SK-N-SH treated with all-trans-retinoic acid at 6 μM for 48 hours (cell line): ENCODE measurements around the gene ZKSCAN4.

Source experiments
- ATAC-seq: fragments of 200-7000 bp; cut with Tn5 transposase; 3 replicates; pipeline ENCODE4 v1.9.1; 2020; ENCODE audit warnings: mild to moderate bottlenecking, moderate library complexity
- ARNTL ChIP-seq: fragments of 450-650 bp; formaldehyde crosslinking; IDR thresholded peaks from 2 replicates; pipeline ENCODE4 v1.5.0; 2020; ENCODE audit warnings: low read depth, mild to moderate bottlenecking, moderate library complexity, borderline replicate concordance
- CSDC2 ChIP-seq: fragments of 250-450 bp; sonication (Bioruptor Pico); IDR thresholded peaks from 2 replicates; pipeline ENCODE4 v1.5.0; 2020; ENCODE audit warnings: mild to moderate bottlenecking, moderate library complexity
- CSRNP3 ChIP-seq: fragments of 250-450 bp; sonication (Bioruptor Pico); IDR thresholded peaks from 2 replicates; pipeline ENCODE4 v1.5.1; 2021; ENCODE audit warnings: mild to moderate bottlenecking, moderate library complexity
- ESRRG ChIP-seq: fragments of 250-450 bp; sonication (Bioruptor Pico); IDR thresholded peaks from 2 replicates; pipeline ENCODE4 v1.6.1; 2021; ENCODE audit warnings: mild to moderate bottlenecking
- GLIS3 ChIP-seq: fragments of 250-450 bp; sonication (Bioruptor Pico); IDR thresholded peaks from 2 replicates; pipeline ENCODE4 v1.5.0; 2020; ENCODE audit warnings: mild to moderate bottlenecking, moderate library complexity
- ISL1 ChIP-seq: fragments of 250-450 bp; sonication (Bioruptor Pico); IDR thresholded peaks from 2 replicates; pipeline ENCODE4 v2.1.2; 2022; ENCODE audit warnings: mild to moderate bottlenecking, moderate library complexity
- OSR1 ChIP-seq: fragments of 250-450 bp; sonication (Bioruptor Pico); IDR thresholded peaks from 2 replicates; pipeline ENCODE4 v1.8.0; 2022; ENCODE audit warnings: moderate library complexity, mild to moderate bottlenecking, inconsistent platforms
- PPARA ChIP-seq: fragments of 250-450 bp; sonication (Bioruptor Pico); IDR thresholded peaks from 2 replicates; pipeline ENCODE4 v1.5.0; 2020; ENCODE audit warnings: mild to moderate bottlenecking, borderline replicate concordance
- RARB ChIP-seq: fragments of 250-450 bp; sonication (Bioruptor Pico); IDR thresholded peaks from 2 replicates; pipeline ENCODE4 v1.8.0; 2021; ENCODE audit warnings: mild to moderate bottlenecking, moderate library complexity
- SNAI2 ChIP-seq: fragments of 250-450 bp; sonication (Bioruptor Pico); IDR thresholded peaks from 2 replicates; pipeline ENCODE4 v1.5.0; 2020; ENCODE audit warnings: mild to moderate bottlenecking, moderate library complexity
- TCF4 ChIP-seq: fragments of 250-450 bp; sonication (Bioruptor Pico); IDR thresholded peaks from 2 replicates; pipeline ENCODE4 v1.8.0; 2021; ENCODE audit warnings: mild to moderate bottlenecking, moderate library complexity, borderline replicate concordance
- TOX ChIP-seq: fragments of 250-450 bp; sonication (Bioruptor Pico); IDR thresholded peaks from 2 replicates; pipeline ENCODE4 v1.8.0; 2021; ENCODE audit warnings: mild to moderate bottlenecking, moderate library complexity, borderline replicate concordance
- TSHZ2 ChIP-seq: fragments of 250-450 bp; sonication (Bioruptor Pico); IDR thresholded peaks from 2 replicates; pipeline ENCODE4 v1.5.0; 2020; ENCODE audit warnings: mild to moderate bottlenecking, moderate library complexity
- ZC3H10 ChIP-seq: fragments of 250-450 bp; sonication (Bioruptor Pico); IDR thresholded peaks from 2 replicates; pipeline ENCODE4 v1.5.1; 2021; ENCODE audit warnings: mild to moderate bottlenecking, moderate library complexity
- ZFP3 ChIP-seq: fragments of 250-450 bp; sonication (Bioruptor Pico); IDR thresholded peaks from 2 replicates; pipeline ENCODE4 v1.5.0; 2020; ENCODE audit warnings: mild to moderate bottlenecking, moderate library complexity
- ZNF565 ChIP-seq: fragments of 450-650 bp; formaldehyde crosslinking; conservative IDR thresholded peaks from 2 replicates; pipeline ENCODE4 v1.5.0; 2020; ENCODE audit warnings: low read depth, mild to moderate bottlenecking, moderate library complexity
- ZNF70 ChIP-seq: fragments of 450-650 bp; formaldehyde crosslinking; IDR thresholded peaks from 2 replicates; pipeline ENCODE4 v1.5.0; 2020; ENCODE audit warnings: mild to moderate bottlenecking, moderate library complexity
- ZNF8 ChIP-seq: fragments of 450-650 bp; formaldehyde crosslinking; IDR thresholded peaks from 2 replicates; pipeline ENCODE4 v1.5.0; 2020; ENCODE audit warnings: mild to moderate bottlenecking, moderate library complexity
- TF ChIP-seq, protein P1 (sequence below): fragments of 250-450 bp; sonication (Bioruptor Pico); IDR thresholded peaks from 2 replicates; pipeline ENCODE4 v1.8.0; 2021; ENCODE audit warnings: low read depth, mild to moderate bottlenecking, moderate library complexity, borderline replicate concordance
- TF ChIP-seq, protein P2 (sequence below): fragments of 250-450 bp; sonication (Bioruptor Pico); IDR thresholded peaks from 2 replicates; pipeline ENCODE4 v1.5.1; 2020; ENCODE audit warnings: low read depth, mild to moderate bottlenecking, moderate library complexity
- TF ChIP-seq, protein P3 (sequence below): fragments of 250-450 bp; sonication (Bioruptor Pico); IDR thresholded peaks from 2 replicates; pipeline ENCODE4 v1.8.0; 2020; ENCODE audit warnings: mild to moderate bottlenecking, moderate library complexity, borderline replicate concordance

Gene ZKSCAN4

DNA sequence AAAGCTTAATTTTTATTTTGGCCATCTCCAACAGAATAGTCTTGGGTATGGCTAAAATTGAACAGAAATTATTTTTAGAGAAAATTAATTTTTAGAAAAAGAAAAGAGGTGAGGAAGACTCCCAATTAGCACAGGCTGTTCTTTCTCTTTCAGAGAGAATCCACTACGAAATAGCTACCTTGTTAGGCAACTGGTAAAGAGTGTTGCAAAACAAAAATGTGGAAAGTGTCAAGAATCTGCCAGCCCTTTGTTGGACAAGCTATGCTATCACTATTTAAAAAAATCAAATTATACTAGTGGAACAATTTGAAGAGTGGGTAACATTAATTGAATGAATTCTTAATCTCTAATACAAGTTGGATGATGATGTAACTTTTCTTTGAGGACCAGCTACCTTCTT, 46.2 kb downstream of the ZKSCAN4 start:
- TF ChIP-seq, protein P1, sequence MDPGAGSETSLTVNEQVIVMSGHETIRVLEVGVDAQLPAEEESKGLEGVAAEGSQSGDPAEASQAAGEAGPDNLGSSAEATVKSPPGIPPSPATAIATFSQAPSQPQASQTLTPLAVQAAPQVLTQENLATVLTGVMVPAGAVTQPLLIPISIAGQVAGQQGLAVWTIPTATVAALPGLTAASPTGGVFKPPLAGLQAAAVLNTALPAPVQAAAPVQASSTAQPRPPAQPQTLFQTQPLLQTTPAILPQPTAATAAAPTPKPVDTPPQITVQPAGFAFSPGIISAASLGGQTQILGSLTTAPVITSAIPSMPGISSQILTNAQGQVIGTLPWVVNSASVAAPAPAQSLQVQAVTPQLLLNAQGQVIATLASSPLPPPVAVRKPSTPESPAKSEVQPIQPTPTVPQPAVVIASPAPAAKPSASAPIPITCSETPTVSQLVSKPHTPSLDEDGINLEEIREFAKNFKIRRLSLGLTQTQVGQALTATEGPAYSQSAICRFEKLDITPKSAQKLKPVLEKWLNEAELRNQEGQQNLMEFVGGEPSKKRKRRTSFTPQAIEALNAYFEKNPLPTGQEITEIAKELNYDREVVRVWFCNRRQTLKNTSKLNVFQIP (CRISPR knock-in tag) = no peak
- TF ChIP-seq ESRRG (no peak), CSRNP3 (CRISPR knock-in tag) (no peak), CSDC2 (CRISPR knock-in tag) (no peak), GLIS3 (CRISPR knock-in tag) (no peak), ARNTL (CRISPR knock-in tag) (no peak), PPARA (CRISPR knock-in tag) (no peak), ZC3H10 (CRISPR knock-in tag) (no peak), RARB (CRISPR knock-in tag) (no peak), TSHZ2 (CRISPR knock-in tag) (no peak), ZNF70 (no peak), ZNF565 (no peak), TOX (no peak), ISL1 (CRISPR knock-in tag) (no peak), ZFP3 (CRISPR knock-in tag) (no peak), TCF4 (no peak), ZNF8 (CRISPR knock-in tag) (no peak), OSR1 (CRISPR knock-in tag) (no peak)
- TF ChIP-seq, protein P2, sequence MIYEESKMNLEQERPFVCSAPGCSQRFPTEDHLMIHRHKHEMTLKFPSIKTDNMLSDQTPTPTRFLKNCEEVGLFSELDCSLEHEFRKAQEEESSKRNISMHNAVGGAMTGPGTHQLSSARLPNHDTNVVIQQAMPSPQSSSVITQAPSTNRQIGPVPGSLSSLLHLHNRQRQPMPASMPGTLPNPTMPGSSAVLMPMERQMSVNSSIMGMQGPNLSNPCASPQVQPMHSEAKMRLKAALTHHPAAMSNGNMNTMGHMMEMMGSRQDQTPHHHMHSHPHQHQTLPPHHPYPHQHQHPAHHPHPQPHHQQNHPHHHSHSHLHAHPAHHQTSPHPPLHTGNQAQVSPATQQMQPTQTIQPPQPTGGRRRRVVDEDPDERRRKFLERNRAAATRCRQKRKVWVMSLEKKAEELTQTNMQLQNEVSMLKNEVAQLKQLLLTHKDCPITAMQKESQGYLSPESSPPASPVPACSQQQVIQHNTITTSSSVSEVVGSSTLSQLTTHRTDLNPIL (CRISPR knock-in tag) = no peak
- TF ChIP-seq, all 23 proteins: peak for 0

DNA sequence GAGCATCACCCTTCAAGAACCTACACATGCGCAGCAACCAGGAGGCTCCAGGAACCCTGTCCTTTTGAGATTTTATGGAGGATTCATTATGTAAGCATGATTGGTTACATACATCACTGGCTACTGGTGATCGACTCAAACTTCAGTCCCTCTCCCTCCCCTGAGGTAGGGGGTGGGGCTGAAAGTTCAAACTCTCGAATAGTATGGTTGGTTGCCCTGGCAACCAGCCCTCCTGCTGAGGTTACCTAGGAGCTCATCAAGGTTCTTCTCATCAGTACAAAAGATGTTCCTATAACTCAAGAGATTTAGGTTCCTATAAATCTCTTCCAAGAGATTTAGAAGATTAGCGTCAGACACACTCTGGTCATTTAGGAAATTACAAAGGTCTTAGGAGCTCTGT, 48.9 kb downstream of the ZKSCAN4 start:
- no peak for ATAC-seq
- TF ChIP-seq SNAI2 (CRISPR knock-in tag) (no peak), ZC3H10 (CRISPR knock-in tag) (no peak), ZNF565 (no peak), TCF4 (no peak), RARB (CRISPR knock-in tag) (no peak), TOX (no peak), GLIS3 (CRISPR knock-in tag) (no peak)
- TF ChIP-seq, protein P3, sequence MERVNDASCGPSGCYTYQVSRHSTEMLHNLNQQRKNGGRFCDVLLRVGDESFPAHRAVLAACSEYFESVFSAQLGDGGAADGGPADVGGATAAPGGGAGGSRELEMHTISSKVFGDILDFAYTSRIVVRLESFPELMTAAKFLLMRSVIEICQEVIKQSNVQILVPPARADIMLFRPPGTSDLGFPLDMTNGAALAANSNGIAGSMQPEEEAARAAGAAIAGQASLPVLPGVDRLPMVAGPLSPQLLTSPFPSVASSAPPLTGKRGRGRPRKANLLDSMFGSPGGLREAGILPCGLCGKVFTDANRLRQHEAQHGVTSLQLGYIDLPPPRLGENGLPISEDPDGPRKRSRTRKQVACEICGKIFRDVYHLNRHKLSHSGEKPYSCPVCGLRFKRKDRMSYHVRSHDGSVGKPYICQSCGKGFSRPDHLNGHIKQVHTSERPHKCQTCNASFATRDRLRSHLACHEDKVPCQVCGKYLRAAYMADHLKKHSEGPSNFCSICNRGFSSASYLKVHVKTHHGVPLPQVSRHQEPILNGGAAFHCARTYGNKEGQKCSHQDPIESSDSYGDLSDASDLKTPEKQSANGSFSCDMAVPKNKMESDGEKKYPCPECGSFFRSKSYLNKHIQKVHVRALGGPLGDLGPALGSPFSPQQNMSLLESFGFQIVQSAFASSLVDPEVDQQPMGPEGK = no peak

More for the DNA sequence above, 46.2 kb downstream of the ZKSCAN4 start:
- ATAC-seq = no peak

GRCh38 chr6:28200020-28200419, 52.0 kb downstream of the ZKSCAN4 start:
- ATAC-seq = no peak
- TF ChIP-seq TOX (no peak), TSHZ2 (CRISPR knock-in tag) (no peak), CSDC2 (CRISPR knock-in tag) (no peak), ZC3H10 (CRISPR knock-in tag) (no peak), SNAI2 (CRISPR knock-in tag) (no peak), GLIS3 (CRISPR knock-in tag) (no peak), PPARA (CRISPR knock-in tag) (no peak), ZNF565 (no peak), RARB (CRISPR knock-in tag) (no peak), CSRNP3 (CRISPR knock-in tag) (no peak), TCF4 (no peak), ESRRG (no peak), OSR1 (CRISPR knock-in tag) (no peak)
- TF ChIP-seq, protein P3 = no peak
